ENCODE data around the gene SPOP. TPM values are rescaled to one million over a fixed set of nuclear protein-coding genes. Genes with fewer than 3 reads are reported as not detected.

Gene SPOP
- total RNA-seq, 1 donor from 2014 or later = 66.9 TPM

DNA sequence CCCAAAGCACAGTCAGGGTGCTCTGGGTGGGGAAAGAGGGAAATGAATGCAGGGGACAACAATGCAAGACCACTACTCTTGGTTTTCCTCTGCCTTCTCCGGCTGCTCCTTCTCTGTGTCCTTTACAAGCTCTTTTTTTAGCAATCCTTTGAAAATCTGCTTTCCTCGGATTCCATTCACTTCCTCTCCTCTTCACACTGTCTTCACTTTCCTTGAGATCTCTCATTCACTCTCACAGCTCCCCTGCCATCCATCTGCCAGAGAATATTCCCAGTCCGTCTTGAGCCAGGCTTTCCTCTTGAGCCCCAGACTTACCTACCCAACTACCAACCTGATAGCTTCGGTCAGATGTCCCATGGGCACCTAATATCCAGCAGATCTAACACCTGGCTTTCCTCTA is 11.0 kb upstream of the SPOP start:
- Histone ChIP-seq H3K27me3 (ENCODE audit: low read depth) (no peaks in the 10 kb centered on the region), H3K4me3 (no peak overlapping the region), H3K36me3 (no peaks in the 10 kb centered on the region), H3K9me3 (replicated peaks) (no peaks in the 10 kb centered on the region), H3K27ac (replicated peaks) (peak overlapping the region; percentile 81), H3K4me1 (peaks cover 46% of the 10 kb centered on the region)
- TF ChIP-seq, protein P1, sequence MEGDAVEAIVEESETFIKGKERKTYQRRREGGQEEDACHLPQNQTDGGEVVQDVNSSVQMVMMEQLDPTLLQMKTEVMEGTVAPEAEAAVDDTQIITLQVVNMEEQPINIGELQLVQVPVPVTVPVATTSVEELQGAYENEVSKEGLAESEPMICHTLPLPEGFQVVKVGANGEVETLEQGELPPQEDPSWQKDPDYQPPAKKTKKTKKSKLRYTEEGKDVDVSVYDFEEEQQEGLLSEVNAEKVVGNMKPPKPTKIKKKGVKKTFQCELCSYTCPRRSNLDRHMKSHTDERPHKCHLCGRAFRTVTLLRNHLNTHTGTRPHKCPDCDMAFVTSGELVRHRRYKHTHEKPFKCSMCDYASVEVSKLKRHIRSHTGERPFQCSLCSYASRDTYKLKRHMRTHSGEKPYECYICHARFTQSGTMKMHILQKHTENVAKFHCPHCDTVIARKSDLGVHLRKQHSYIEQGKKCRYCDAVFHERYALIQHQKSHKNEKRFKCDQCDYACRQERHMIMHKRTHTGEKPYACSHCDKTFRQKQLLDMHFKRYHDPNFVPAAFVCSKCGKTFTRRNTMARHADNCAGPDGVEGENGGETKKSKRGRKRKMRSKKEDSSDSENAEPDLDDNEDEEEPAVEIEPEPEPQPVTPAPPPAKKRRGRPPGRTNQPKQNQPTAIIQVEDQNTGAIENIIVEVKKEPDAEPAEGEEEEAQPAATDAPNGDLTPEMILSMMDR (IDR thresholded peaks at IDR 0.05; ENCODE audit: borderline replicate concordance) = no peak
- no peak for DNase-seq
- intact Hi-C loops (cut with micrococcal nuclease) = no loop called here

DNA sequence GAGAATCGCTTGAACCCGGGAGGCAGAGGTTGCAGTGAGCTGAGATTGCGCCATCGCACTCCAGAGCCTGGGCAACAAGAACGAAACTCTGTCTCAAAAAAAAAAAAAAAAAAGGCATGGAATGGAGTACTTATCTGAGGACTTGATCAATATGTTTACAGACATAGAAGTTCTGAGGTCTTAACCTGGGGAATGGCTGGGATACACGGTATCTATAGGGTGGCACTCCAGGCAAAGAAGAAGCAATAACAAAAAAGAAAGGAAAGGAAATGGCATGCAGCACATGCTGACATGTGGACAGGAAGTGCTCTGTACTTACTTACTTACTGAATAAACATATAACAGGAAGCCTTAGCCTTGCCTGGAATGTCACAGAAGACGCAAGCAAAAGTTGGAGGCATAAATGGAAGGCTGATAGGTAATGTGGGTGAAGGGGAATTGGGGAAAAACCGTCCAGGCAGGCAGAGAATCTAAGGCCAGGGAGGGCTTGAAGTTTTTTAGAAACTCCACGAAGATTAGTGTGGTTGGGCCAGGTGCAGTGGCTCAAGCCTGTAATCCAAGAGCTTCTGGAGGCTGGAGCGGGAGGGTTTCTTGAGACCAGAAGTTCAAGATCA is 10.1 kb upstream of the SPOP start:
- no peaks in the 10 kb centered on the region for H3K27me3 ChIP-seq (ENCODE audit: low read depth)
- DNase-seq = no peak
- peak overlapping the region; percentile 81 for H3K27ac ChIP-seq (replicated peaks)
- no peak overlapping the region for H3K4me3 ChIP-seq
- no peaks in the 10 kb centered on the region for H3K9me3 ChIP-seq (replicated peaks)
- TF ChIP-seq, protein P1 (IDR thresholded peaks at IDR 0.05; ENCODE audit: borderline replicate concordance) = no peak
- intact Hi-C loops (cut with micrococcal nuclease) = no loop called here
- H3K36me3 ChIP-seq = no peaks in the 10 kb centered on the region
- H3K4me1 ChIP-seq = peaks cover 46% of the 10 kb centered on the region

DNA sequence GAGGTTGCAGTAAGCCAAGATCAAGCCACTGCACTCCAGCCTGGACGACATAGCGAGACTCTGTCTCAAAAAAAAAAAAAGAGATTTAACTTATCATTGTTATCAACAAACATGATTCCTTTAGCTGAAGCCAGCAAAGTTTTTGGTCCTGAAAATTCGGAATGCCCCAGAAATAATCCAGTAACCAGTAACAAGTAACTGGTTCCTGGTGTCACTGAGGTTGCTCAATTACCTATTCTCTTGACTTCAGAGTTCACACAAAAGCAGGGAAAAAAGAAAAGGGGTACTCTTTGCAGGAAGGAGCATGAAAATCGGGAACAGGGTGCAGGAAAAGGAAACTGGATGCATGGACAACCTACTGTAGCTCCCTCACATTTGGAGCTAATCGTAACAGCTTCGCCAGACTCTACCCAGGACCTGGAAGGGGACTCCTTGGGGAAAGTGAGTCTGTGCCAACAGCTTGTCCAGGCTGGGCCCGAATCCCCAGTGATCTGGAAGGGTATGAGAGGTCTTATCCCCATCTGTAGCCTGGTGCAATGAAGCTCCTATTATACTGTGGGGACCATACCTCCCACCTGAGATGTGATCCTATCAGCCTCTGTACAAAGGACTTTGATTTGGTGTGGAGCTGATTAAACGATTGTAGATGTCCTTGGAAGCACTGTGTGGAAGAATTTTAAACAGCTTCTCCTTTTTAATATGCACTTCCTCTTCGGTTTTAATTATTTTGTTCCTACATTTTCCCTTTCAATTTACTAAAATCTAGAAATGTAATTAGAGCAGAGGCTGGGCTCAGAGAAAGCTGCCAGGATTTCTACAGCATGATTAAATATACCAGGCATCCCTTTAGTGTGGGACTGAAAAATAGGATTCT is 3.4 kb upstream of the SPOP start:
- H3K4me1 ChIP-seq = peaks cover 14% of the 10 kb centered on the region
- intact Hi-C loops (cut with micrococcal nuclease) = no loop called here
- TF ChIP-seq, protein P1 (IDR thresholded peaks at IDR 0.05; ENCODE audit: borderline replicate concordance) = no peak
- no peaks in the 10 kb centered on the region for H3K36me3 ChIP-seq
- no peaks in the 10 kb centered on the region for H3K27me3 ChIP-seq (ENCODE audit: low read depth)
- no peaks in the 10 kb centered on the region for H3K9me3 ChIP-seq (replicated peaks)
- H3K27ac ChIP-seq (replicated peaks) = no peak overlapping the region
- no peak for DNase-seq
- no peak overlapping the region for H3K4me3 ChIP-seq

DNA sequence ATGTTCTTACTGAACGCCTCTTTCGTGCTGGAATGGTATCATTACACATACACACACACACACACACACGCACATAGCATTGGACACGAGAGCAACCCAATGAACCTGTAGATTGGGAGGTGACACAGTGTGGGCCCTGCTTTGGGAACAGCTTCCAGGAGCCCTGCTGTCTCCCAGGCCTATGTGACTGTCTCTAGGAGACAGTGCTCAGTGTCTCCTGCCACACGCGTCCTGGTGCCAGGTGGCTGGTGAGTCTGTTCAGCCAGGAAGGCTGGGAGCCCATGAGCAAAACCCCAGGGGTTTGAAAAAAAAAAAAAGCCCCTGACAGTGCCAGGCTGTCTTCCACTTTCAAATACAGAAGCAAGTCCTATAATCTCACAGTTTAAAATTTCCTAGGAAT is 2.4 kb upstream of the SPOP start:
- Histone ChIP-seq H3K27ac (replicated peaks) (no peak overlapping the region), H3K4me3 (no peak overlapping the region), H3K27me3 (ENCODE audit: low read depth) (no peaks in the 10 kb centered on the region), H3K4me1 (peaks cover 25% of the 10 kb centered on the region), H3K36me3 (peaks cover 4% of the 10 kb centered on the region), H3K9me3 (replicated peaks) (no peaks in the 10 kb centered on the region)
- TF ChIP-seq, protein P1 (IDR thresholded peaks at IDR 0.05; ENCODE audit: borderline replicate concordance) = no peak
- no peak for DNase-seq
- intact Hi-C loops (cut with micrococcal nuclease) = no loop called here

DNA sequence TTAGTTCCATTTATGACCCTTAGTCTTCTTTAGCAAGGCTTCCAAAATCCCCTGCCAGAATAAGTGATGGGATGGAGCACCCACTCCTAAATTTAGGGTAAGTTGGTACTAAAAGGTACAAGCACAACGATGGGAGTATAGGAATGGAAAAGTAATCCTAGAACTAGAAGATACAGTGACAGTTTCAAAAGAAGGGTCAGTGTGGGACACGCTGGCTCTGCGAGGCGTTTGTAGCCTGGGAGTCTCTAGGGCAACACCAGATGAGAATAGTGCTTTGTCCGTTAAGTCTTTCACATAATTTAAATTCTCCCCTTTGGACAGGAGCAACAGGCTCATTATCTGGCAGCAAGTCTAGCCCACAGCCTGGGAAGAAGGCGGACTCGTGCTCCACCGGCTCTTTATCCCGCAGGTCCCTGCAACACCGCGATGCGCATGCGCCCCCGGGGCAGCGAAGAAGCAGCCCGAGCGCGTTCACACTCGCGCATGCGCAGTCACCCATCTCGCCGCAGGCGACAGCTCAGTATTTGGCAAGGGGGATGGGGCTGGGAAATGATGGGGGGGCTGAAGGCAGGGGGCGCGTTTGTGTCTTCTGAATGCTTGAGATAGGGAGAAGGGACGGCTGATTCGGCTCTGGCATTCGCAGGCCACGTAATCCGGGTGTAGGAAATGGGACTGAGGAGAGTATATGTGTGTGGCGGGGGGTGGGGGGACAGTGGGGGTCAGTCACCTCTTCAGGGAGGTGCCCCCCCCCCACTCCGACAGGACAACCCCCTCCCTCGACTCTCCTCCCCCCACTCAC is 564 bp downstream of the SPOP start:
- H3K4me1 ChIP-seq = peaks cover 54% of the 10 kb centered on the region
- H3K4me3 ChIP-seq = peak overlapping the region; percentile 78
- intact Hi-C loops (cut with micrococcal nuclease) = loop anchor here (10.0 kb wide), 1 partner anchor 63 kb away; no protein-coding TSS in a partner anchor
- TF ChIP-seq, protein P1 (IDR thresholded peaks at IDR 0.05; ENCODE audit: borderline replicate concordance) = no peak
- peaks cover 14% of the 10 kb centered on the region for H3K36me3 ChIP-seq
- H3K9me3 ChIP-seq (replicated peaks) = no peaks in the 10 kb centered on the region
- peak overlapping the region; percentile 96 for H3K27ac ChIP-seq (replicated peaks)
- peak; percentile 96 for DNase-seq
- no peaks in the 10 kb centered on the region for H3K27me3 ChIP-seq (ENCODE audit: low read depth)

All from left ventricle myocardium inferior (tissue), 1 donor.